Activated CD4-positive, alpha-beta T cell treated with anti-CD3 and anti-CD28 coated beads, Interleukin-2, amount 10 ng/mL, durations not matched to agents 24 days and 14 days (primary cell): ENCODE data around the gene PCOLCE2. TPM values are rescaled to one million over a fixed set of nuclear protein-coding genes. Genes with fewer than 3 reads are reported as not detected.

ENCODE experiments used
- DNase-seq: peaks from one replicate; pipeline ENCODE4 v3.0.0; 2022
- H3K27ac Mint-ChIP-seq: one replicate; pipeline ENCODE4 v1.8.0; 2022; ENCODE audit warnings: mild to moderate bottlenecking, mixed read lengths
- H3K27me3 Mint-ChIP-seq: one replicate; pipeline ENCODE4 v1.8.0; 2022; ENCODE audit warnings: mixed read lengths
- H3K36me3 Mint-ChIP-seq: one replicate; pipeline ENCODE4 v1.8.0; 2022; ENCODE audit warnings: low read depth, mild to moderate bottlenecking, mixed read lengths
- H3K4me1 Mint-ChIP-seq: one replicate; pipeline ENCODE4 v1.8.0; 2021; ENCODE audit warnings: mixed read lengths
- H3K4me3 Mint-ChIP-seq: one replicate; pipeline ENCODE4 v1.8.0; 2022; ENCODE audit warnings: mild to moderate bottlenecking, moderate library complexity, mixed read lengths
- H3K9me3 Mint-ChIP-seq: one replicate; pipeline ENCODE4 v1.8.0; 2021; ENCODE audit warnings: mixed read lengths
- intact Hi-C: fragments of 100-400 bp; cut with micrococcal nuclease; formaldehyde crosslinking; loops from one replicate; pipeline ENCODE4 v1.15.1; 2023
- total RNA-seq: library from RNA; stranded (reverse); gene quantifications from 2 replicates; pipeline ENCODE4 v1.2.3, GENCODE V29; 2022

Gene PCOLCE2
- total RNA-seq, 1 donor from 2014 or later, result 0.33 TPM

- Mint-ChIP-seq H3K36me3 (no peaks in the 10 kb centered on the region), H3K4me1 (no peaks in the 10 kb centered on the region), H3K27me3 (peaks cover 22% of the 10 kb centered on the region), H3K4me3 (no peak overlapping the region), H3K9me3 (no peaks in the 10 kb centered on the region), H3K27ac (no peak overlapping the region)
- DNase-seq, result peak; percentile 34
- intact Hi-C loops, result no loop called here
Observed at GRCh38 chr3:142914286-142914811, 25.5 kb upstream of the PCOLCE2 start.

- Mint-ChIP-seq H3K9me3 (peaks cover 3% of the 10 kb centered on the region), H3K36me3 (no peaks in the 10 kb centered on the region), H3K4me1 (no peaks in the 10 kb centered on the region), H3K27me3 (peaks cover 21% of the 10 kb centered on the region), H3K27ac (no peak overlapping the region), H3K4me3 (no peak overlapping the region)
- intact Hi-C loops, result no loop called here
- DNase-seq, result no peak
Observed at GRCh38 chr3:142913432-142913831, 24.5 kb upstream of the PCOLCE2 start.

- peaks cover 3% of the 10 kb centered on the region for H3K9me3 Mint-ChIP-seq
- H3K27me3 Mint-ChIP-seq, result peaks cover 20% of the 10 kb centered on the region
- intact Hi-C loops, result no loop called here
- no peak for DNase-seq
- no peaks in the 10 kb centered on the region for H3K36me3 Mint-ChIP-seq
- no peak overlapping the region for H3K4me3 Mint-ChIP-seq
- H3K27ac Mint-ChIP-seq, result no peak overlapping the region
- no peaks in the 10 kb centered on the region for H3K4me1 Mint-ChIP-seq
Observed at GRCh38 chr3:142912402-142913172, 23.7 kb upstream of the PCOLCE2 start.

GRCh38 chr3:142910280-142910679 lies 21.4 kb upstream of the PCOLCE2 start:
- intact Hi-C loops, result no loop called here
- Mint-ChIP-seq H3K27ac (no peak overlapping the region), H3K36me3 (no peaks in the 10 kb centered on the region), H3K27me3 (peaks cover 19% of the 10 kb centered on the region), H3K4me3 (no peak overlapping the region), H3K4me1 (no peaks in the 10 kb centered on the region), H3K9me3 (peaks cover 3% of the 10 kb centered on the region)
- DNase-seq, result no peak

GRCh38 chr3:142909282-142909681 lies 20.4 kb upstream of the PCOLCE2 start:
- Mint-ChIP-seq H3K4me1 (peaks cover 4% of the 10 kb centered on the region), H3K36me3 (no peaks in the 10 kb centered on the region), H3K4me3 (no peak overlapping the region), H3K27ac (no peak overlapping the region), H3K27me3 (peaks cover 22% of the 10 kb centered on the region), H3K9me3 (peaks cover 3% of the 10 kb centered on the region)
- intact Hi-C loops, result no loop called here
- DNase-seq, result no peak

GRCh38 chr3:142907996-142908395 lies 19.1 kb upstream of the PCOLCE2 start:
- intact Hi-C loops, result no loop called here
- Mint-ChIP-seq H3K27ac (no peak overlapping the region), H3K4me1 (peaks cover 4% of the 10 kb centered on the region), H3K9me3 (peaks cover 3% of the 10 kb centered on the region), H3K36me3 (no peaks in the 10 kb centered on the region), H3K27me3 (peaks cover 23% of the 10 kb centered on the region), H3K4me3 (no peak overlapping the region)
- DNase-seq, result no peak

GRCh38 chr3:142904639-142905436 lies 16.0 kb upstream of the PCOLCE2 start:
- H3K27ac Mint-ChIP-seq, result no peak overlapping the region

GRCh38 chr3:142902356-142902755 lies 13.5 kb upstream of the PCOLCE2 start:
- Mint-ChIP-seq H3K36me3 (no peaks in the 10 kb centered on the region), H3K27ac (no peak overlapping the region), H3K4me1 (peaks cover 4% of the 10 kb centered on the region), H3K4me3 (no peak overlapping the region), H3K27me3 (peaks cover 29% of the 10 kb centered on the region), H3K9me3 (no peaks in the 10 kb centered on the region)
- no peak for DNase-seq
- intact Hi-C loops, result no loop called here

More at GRCh38 chr3:142904639-142905436, 16.0 kb upstream of the PCOLCE2 start:
- no peak for DNase-seq
- intact Hi-C loops, result no loop called here
- Mint-ChIP-seq H3K4me1 (peaks cover 4% of the 10 kb centered on the region), H3K36me3 (no peaks in the 10 kb centered on the region), H3K4me3 (no peak overlapping the region), H3K27me3 (peaks cover 30% of the 10 kb centered on the region), H3K9me3 (peaks cover 3% of the 10 kb centered on the region)

- no peaks in the 10 kb centered on the region for H3K4me1 Mint-ChIP-seq
- no peaks in the 10 kb centered on the region for H3K36me3 Mint-ChIP-seq
- peaks cover 21% of the 10 kb centered on the region for H3K27me3 Mint-ChIP-seq
- no peak overlapping the region for H3K4me3 Mint-ChIP-seq
- H3K9me3 Mint-ChIP-seq, result no peaks in the 10 kb centered on the region
- DNase-seq, result no peak
- no peak overlapping the region for H3K27ac Mint-ChIP-seq
- intact Hi-C loops, result no loop called here
Observed at GRCh38 chr3:142898346-142899213, 9.7 kb upstream of the PCOLCE2 start.

GRCh38 chr3:142897807-142898206 lies 8.9 kb upstream of the PCOLCE2 start:
- intact Hi-C loops, result no loop called here
- Mint-ChIP-seq H3K4me1 (no peaks in the 10 kb centered on the region), H3K27ac (no peak overlapping the region), H3K4me3 (no peak overlapping the region), H3K27me3 (peaks cover 18% of the 10 kb centered on the region), H3K36me3 (no peaks in the 10 kb centered on the region), H3K9me3 (no peaks in the 10 kb centered on the region)
- DNase-seq, result no peak

GRCh38 chr3:142896996-142897395 lies 8.1 kb upstream of the PCOLCE2 start:
- Mint-ChIP-seq H3K4me1 (no peaks in the 10 kb centered on the region), H3K27ac (no peak overlapping the region), H3K36me3 (no peaks in the 10 kb centered on the region), H3K9me3 (no peaks in the 10 kb centered on the region), H3K4me3 (no peak overlapping the region), H3K27me3 (peaks cover 20% of the 10 kb centered on the region)
- intact Hi-C loops, result no loop called here
- DNase-seq, result no peak

GRCh38 chr3:142896201-142896755 lies 7.4 kb upstream of the PCOLCE2 start:
- Mint-ChIP-seq H3K4me3 (no peak overlapping the region), H3K27me3 (peaks cover 25% of the 10 kb centered on the region), H3K9me3 (no peaks in the 10 kb centered on the region), H3K27ac (no peak overlapping the region), H3K4me1 (no peaks in the 10 kb centered on the region), H3K36me3 (no peaks in the 10 kb centered on the region)
- intact Hi-C loops, result no loop called here
- no peak for DNase-seq

- no peak for DNase-seq
- Mint-ChIP-seq H3K27ac (no peak overlapping the region), H3K4me1 (peaks cover under 1% of the 10 kb centered on the region), H3K9me3 (no peaks in the 10 kb centered on the region), H3K4me3 (no peak overlapping the region), H3K36me3 (no peaks in the 10 kb centered on the region), H3K27me3 (peaks cover 30% of the 10 kb centered on the region)
- intact Hi-C loops, result no loop called here
Observed at GRCh38 chr3:142894493-142894892, 5.6 kb upstream of the PCOLCE2 start.
